Measurements from ENCODE around the gene SYT6.

The SYT6 gene

GRCh38 chr1:114094675-114095074 lies 59.0 kb downstream of the SYT6 start:
- TF ChIP-seq, protein P1, sequence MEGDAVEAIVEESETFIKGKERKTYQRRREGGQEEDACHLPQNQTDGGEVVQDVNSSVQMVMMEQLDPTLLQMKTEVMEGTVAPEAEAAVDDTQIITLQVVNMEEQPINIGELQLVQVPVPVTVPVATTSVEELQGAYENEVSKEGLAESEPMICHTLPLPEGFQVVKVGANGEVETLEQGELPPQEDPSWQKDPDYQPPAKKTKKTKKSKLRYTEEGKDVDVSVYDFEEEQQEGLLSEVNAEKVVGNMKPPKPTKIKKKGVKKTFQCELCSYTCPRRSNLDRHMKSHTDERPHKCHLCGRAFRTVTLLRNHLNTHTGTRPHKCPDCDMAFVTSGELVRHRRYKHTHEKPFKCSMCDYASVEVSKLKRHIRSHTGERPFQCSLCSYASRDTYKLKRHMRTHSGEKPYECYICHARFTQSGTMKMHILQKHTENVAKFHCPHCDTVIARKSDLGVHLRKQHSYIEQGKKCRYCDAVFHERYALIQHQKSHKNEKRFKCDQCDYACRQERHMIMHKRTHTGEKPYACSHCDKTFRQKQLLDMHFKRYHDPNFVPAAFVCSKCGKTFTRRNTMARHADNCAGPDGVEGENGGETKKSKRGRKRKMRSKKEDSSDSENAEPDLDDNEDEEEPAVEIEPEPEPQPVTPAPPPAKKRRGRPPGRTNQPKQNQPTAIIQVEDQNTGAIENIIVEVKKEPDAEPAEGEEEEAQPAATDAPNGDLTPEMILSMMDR (IDR thresholded peaks at IDR 0.05; ENCODE audit: insufficient read depth, low read depth, low read length, missing control alignments) = no peak
- DNase-seq (ENCODE audit: low read depth) = no peak
- no peak overlapping the region for H3K4me3 ChIP-seq (ENCODE audit: low read depth, low read length)

- DNase-seq (ENCODE audit: low read depth) = no peak
- TF ChIP-seq, protein P1 (IDR thresholded peaks at IDR 0.05; ENCODE audit: insufficient read depth, low read depth, low read length, missing control alignments) = no peak
- no peak overlapping the region for H3K4me3 ChIP-seq (ENCODE audit: low read depth, low read length)
Measured at GRCh38 chr1:114094363-114094634, 59.4 kb downstream of the SYT6 start.

DNA sequence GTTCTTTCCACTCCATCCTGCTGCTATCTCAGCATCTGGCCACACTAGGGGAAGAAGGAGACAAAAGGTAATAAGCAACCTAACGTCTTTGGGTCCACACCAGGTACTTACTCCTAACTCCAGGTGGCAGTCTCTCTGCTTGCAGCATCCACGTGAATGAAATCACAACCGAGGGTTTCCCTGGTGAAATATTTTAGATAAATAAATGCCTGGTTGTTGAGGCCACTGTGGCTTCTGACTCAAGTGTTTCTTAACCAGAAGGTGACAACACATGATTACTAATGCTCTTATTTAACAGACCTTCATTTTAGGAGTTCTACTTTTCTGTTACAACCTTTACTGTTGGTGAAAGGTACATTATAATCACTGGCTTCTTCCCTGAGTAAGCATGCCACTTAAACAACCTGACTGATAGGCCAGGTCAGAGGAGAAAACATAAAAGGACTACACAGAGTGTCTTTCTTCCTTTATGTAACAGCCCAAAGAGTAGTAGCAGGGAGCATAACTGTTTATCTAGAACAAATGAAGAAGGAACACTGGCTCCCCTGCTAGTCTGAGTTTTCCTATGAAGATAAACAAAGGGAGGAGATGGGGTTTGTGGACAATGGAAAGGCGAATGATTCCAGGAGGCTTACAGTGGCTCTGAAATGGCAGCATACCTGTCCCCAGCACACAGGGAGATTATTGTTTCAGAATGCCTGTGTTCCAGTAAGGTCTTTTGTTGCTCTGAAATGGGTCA lies 59.9 kb downstream of the SYT6 start:
- no peak for DNase-seq (ENCODE audit: low read depth)
- TF ChIP-seq, protein P1 (IDR thresholded peaks at IDR 0.05; ENCODE audit: insufficient read depth, low read depth, low read length, missing control alignments) = peak; percentile 17
- H3K4me3 ChIP-seq (ENCODE audit: low read depth, low read length) = no peak overlapping the region

- H3K4me3 ChIP-seq (ENCODE audit: low read depth, low read length) = no peak overlapping the region
- DNase-seq (ENCODE audit: low read depth) = no peak
- TF ChIP-seq, protein P1 (IDR thresholded peaks at IDR 0.05; ENCODE audit: insufficient read depth, low read depth, low read length, missing control alignments) = no peak
Measured at GRCh38 chr1:114092186-114093062, 61.2 kb downstream of the SYT6 start.

GRCh38 chr1:114091711-114092110 lies 62.0 kb downstream of the SYT6 start:
- no peak for DNase-seq (ENCODE audit: low read depth)
- TF ChIP-seq, protein P1 (IDR thresholded peaks at IDR 0.05; ENCODE audit: insufficient read depth, low read depth, low read length, missing control alignments) = no peak
- H3K4me3 ChIP-seq (ENCODE audit: low read depth, low read length) = no peak overlapping the region

GRCh38 chr1:114090738-114091505 lies 62.7 kb downstream of the SYT6 start:
- TF ChIP-seq, protein P1 (IDR thresholded peaks at IDR 0.05; ENCODE audit: insufficient read depth, low read depth, low read length, missing control alignments) = no peak
- H3K4me3 ChIP-seq (ENCODE audit: low read depth, low read length) = no peak overlapping the region
- DNase-seq (ENCODE audit: low read depth) = no peak
